ENCODE measurements around the gene SLC34A3.

DNA sequence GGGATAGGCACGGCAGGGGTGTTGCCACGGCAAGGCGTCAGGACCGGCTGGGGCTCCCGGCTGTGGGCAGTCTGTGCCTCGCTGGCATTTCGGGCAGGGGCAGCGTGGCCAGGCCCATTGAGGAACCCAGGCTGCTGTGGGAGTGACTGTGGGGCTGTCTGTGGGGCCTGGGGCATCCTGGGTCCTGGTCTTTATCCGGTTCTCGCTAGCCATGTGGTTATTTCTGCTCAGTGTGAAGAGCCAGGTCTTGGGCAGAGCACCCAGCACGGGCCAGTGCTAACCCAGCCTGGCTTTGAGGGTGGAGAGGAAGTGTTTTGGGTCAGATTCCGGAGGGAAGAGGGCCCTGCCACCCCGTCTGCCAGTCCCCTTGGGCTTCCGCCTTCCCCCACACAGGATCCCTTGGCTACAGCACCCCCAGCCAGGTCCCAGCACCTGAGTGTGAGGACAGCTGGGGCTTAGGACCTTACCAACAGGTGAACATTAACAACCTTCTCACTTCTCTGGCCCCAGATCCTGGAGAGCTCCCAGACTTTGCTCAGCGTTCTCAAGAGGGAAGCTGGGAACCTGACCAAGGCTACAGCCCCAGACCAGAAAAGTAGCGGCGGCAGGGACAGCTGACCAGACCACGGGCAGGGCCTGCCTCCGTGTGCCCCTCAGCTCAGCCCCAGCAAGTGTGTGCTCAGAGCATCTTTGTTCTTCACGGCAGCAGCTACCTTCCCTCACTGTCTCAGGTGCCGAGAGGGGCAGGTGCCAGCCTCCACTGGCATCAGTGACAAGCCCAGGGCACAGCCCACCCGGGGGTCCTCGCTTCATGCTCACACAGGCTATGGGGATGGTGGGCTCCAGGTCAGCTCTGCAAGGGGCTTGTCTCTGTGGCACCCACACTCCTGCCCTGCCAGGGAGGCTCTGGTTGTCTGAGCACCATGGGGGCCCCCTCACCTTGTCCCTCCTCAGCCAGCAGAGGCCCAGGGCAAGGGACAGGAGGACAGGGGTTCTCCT is 41.1 kb upstream of the SLC34A3 start:
- TF ChIP-seq, protein P1, sequence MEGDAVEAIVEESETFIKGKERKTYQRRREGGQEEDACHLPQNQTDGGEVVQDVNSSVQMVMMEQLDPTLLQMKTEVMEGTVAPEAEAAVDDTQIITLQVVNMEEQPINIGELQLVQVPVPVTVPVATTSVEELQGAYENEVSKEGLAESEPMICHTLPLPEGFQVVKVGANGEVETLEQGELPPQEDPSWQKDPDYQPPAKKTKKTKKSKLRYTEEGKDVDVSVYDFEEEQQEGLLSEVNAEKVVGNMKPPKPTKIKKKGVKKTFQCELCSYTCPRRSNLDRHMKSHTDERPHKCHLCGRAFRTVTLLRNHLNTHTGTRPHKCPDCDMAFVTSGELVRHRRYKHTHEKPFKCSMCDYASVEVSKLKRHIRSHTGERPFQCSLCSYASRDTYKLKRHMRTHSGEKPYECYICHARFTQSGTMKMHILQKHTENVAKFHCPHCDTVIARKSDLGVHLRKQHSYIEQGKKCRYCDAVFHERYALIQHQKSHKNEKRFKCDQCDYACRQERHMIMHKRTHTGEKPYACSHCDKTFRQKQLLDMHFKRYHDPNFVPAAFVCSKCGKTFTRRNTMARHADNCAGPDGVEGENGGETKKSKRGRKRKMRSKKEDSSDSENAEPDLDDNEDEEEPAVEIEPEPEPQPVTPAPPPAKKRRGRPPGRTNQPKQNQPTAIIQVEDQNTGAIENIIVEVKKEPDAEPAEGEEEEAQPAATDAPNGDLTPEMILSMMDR (IDR thresholded peaks at IDR 0.05; ENCODE audit: extremely low read depth in 1 of 2, insufficient read depth in 1 of 2, low read depth in 1 of 2, low read length in 2 of 2) = no peak
- no peak for TF ChIP-seq EZH2 (IDR thresholded peaks at IDR 0.05; ENCODE audit: borderline replicate concordance, low read depth, low read length, severe bottlenecking)
